Progenitor cell of endocrine pancreas (in vitro differentiated cells): ENCODE results near the gene PCLO. TPM values are rescaled to one million over a fixed set of nuclear protein-coding genes. Genes with fewer than 3 reads are reported as not detected.
"Not testable (repeated sequence)": the region's sequence is repeated elsewhere in the genome, so short reads cannot be mapped to it uniquely, and the experiment has no call there.

ENCODE experiments used
- DNase-seq: peaks from one replicate; pipeline ENCODE4 v3.0.0; 2021; ENCODE audit warnings: low spot score; ENCODE audit not compliant: unreplicated experiment
- H3K27ac Mint-ChIP-seq: 2 replicates; pipeline ENCODE4 v1.8.0; 2021; ENCODE audit warnings: mild to moderate bottlenecking, moderate library complexity, mixed read lengths
- H3K27me3 Mint-ChIP-seq: 2 replicates; pipeline ENCODE4 v1.8.0; 2021; ENCODE audit warnings: mixed read lengths
- H3K36me3 Mint-ChIP-seq: 2 replicates; pipeline ENCODE4 v1.8.0; 2022; ENCODE audit warnings: mixed read lengths; ENCODE audit not compliant: insufficient read depth
- H3K4me1 Mint-ChIP-seq: 2 replicates; pipeline ENCODE4 v1.8.0; 2021; ENCODE audit warnings: low read depth, mixed read lengths
- H3K4me3 Mint-ChIP-seq: 2 replicates; pipeline ENCODE4 v1.8.0; 2021; ENCODE audit warnings: low read depth, mild to moderate bottlenecking, moderate library complexity, mixed read lengths
- H3K9me3 Mint-ChIP-seq: 2 replicates; pipeline ENCODE4 v1.8.0; 2021; ENCODE audit warnings: low read depth, mixed read lengths
- total RNA-seq: library from RNA; stranded (reverse); gene quantifications from 2 replicates; pipeline ENCODE4 v1.2.1, GENCODE V29; 2021
- TF ChIP-seq, protein P1 (sequence below): fragments of 200-600 bp; sonication (generic); IDR thresholded peaks from one replicate; pipeline ENCODE4 v1.5.0; 2021; ENCODE audit warnings: antibody characterized with exemption, mild to moderate bottlenecking; ENCODE audit not compliant: unreplicated experiment

PCLO gene
- total RNA-seq, 1 donor from 2014 or later, result 11.9 TPM

DNA sequence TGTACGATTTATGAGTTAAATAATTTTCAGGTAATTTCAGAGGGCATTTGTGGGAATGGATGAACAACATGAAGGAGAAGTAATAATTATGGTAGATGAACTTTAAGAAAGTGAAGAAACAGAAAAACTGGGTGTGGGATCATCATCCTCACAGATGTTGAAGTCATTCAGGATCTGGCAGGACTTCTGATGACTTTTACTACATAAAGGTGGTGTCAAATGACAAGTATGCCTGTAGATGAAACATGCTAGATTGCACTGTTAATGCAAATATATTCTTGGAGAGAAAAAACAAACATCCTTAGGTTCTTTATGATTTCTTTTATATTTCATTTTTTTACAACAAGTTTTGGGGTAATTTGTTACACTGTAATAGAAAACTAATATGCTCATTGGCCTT, 230.2 kb downstream of the PCLO start:
- Mint-ChIP-seq H3K27ac (no peak overlapping the region), H3K9me3 (no peaks in the 10 kb centered on the region), H3K27me3 (no peaks in the 10 kb centered on the region), H3K4me1 (no peaks in the 10 kb centered on the region), H3K4me3 (no peak overlapping the region), H3K36me3 (no peaks in the 10 kb centered on the region)
- TF ChIP-seq, protein P1, sequence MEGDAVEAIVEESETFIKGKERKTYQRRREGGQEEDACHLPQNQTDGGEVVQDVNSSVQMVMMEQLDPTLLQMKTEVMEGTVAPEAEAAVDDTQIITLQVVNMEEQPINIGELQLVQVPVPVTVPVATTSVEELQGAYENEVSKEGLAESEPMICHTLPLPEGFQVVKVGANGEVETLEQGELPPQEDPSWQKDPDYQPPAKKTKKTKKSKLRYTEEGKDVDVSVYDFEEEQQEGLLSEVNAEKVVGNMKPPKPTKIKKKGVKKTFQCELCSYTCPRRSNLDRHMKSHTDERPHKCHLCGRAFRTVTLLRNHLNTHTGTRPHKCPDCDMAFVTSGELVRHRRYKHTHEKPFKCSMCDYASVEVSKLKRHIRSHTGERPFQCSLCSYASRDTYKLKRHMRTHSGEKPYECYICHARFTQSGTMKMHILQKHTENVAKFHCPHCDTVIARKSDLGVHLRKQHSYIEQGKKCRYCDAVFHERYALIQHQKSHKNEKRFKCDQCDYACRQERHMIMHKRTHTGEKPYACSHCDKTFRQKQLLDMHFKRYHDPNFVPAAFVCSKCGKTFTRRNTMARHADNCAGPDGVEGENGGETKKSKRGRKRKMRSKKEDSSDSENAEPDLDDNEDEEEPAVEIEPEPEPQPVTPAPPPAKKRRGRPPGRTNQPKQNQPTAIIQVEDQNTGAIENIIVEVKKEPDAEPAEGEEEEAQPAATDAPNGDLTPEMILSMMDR, result no peak
- DNase-seq, result no peak

- Mint-ChIP-seq H3K27me3 (no peaks in the 10 kb centered on the region), H3K27ac (no peak overlapping the region), H3K4me1 (no peaks in the 10 kb centered on the region), H3K36me3 (no peaks in the 10 kb centered on the region), H3K4me3 (no peak overlapping the region), H3K9me3 (no peaks in the 10 kb centered on the region)
- TF ChIP-seq, protein P1, result no peak
- no peak for DNase-seq
These were observed 236.2 kb downstream of the PCLO start for GRCh38 chr7:82926477-82926876.

- no peak overlapping the region for H3K4me3 Mint-ChIP-seq
- TF ChIP-seq, protein P1, result no peak
- no peak for DNase-seq
- H3K4me1 Mint-ChIP-seq, result no peaks in the 10 kb centered on the region
- H3K36me3 Mint-ChIP-seq, result no peaks in the 10 kb centered on the region
- H3K27me3 Mint-ChIP-seq, result no peaks in the 10 kb centered on the region
- H3K9me3 Mint-ChIP-seq, result no peaks in the 10 kb centered on the region
- H3K27ac Mint-ChIP-seq, result no peak overlapping the region
These were observed 237.4 kb downstream of the PCLO start for GRCh38 chr7:82925331-82925730.

DNA sequence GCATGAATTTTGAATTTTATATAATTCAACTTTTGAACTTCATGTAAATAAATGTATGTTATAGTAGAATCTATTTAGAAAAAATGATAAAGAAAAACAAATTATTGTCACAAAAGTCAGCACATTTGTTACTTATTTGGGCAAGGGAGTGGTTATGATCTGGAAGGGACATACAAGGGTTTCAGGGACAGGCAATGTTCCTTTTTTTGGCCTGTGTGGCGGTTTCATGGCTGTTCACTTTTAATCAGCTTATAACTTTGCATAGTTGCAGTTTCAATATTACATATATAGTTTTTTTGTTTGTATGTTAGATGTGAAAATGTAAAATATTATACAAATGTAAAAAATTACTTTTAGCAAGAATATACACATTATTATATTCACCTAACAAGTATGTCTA, 256.2 kb downstream of the PCLO start:
- H3K27me3 Mint-ChIP-seq, result no peaks in the 10 kb centered on the region

GRCh38 chr7:82904871-82905270, 257.8 kb downstream of the PCLO start:
- Mint-ChIP-seq H3K27me3 (no peaks in the 10 kb centered on the region), H3K27ac (no peak overlapping the region), H3K9me3 (no peaks in the 10 kb centered on the region), H3K4me3 (no peak overlapping the region), H3K36me3 (no peaks in the 10 kb centered on the region), H3K4me1 (no peaks in the 10 kb centered on the region)
- DNase-seq, result no peak
- TF ChIP-seq, protein P1, result no peak

More for the DNA sequence above, 256.2 kb downstream of the PCLO start:
- TF ChIP-seq, protein P1, result no peak
- H3K4me3 Mint-ChIP-seq, result no peak overlapping the region
- H3K27ac Mint-ChIP-seq, result no peak overlapping the region
- no peaks in the 10 kb centered on the region for H3K9me3 Mint-ChIP-seq
- H3K36me3 Mint-ChIP-seq, result no peaks in the 10 kb centered on the region
- H3K4me1 Mint-ChIP-seq, result no peaks in the 10 kb centered on the region
- no peak for DNase-seq

DNA sequence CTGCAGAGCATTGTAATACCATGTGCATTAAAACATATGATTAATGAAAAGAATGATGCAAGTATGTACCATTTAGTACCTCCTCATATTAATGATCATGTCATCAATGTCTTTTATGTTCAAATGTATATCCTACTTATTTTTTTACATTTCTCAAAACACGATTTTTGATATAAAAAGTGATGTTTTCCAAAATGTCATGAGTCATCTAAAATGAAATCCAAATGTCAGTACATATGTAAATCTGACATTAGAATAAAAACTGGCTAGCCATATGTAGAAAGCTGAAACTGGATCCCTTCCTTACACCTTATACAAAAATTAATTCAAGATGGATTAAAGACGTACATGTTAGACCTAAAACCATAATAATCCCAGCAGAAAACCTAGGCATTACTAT, 261.6 kb downstream of the PCLO start:
- not testable (repeated sequence) for H3K27ac Mint-ChIP-seq, H3K27me3 Mint-ChIP-seq, DNase-seq, H3K4me3 Mint-ChIP-seq, H3K4me1 Mint-ChIP-seq, H3K9me3 Mint-ChIP-seq, H3K36me3 Mint-ChIP-seq
